Myocyte (in vitro differentiated cells): ENCODE results near the gene PLCB1. TPM values are rescaled to one million over a fixed set of nuclear protein-coding genes. Genes with fewer than 3 reads are reported as not detected.
A peak's percentile ranks its signal among the peaks of the same experiment; 100 is the strongest.
"Not testable (repeated sequence)": the region's sequence is repeated elsewhere in the genome, so short reads cannot be mapped to it uniquely, and the experiment has no call there.

Source experiments
- DNase-seq: peaks from one replicate; pipeline ENCODE4 v3.0.0-alpha.2; 2012; ENCODE audit warnings: low read depth
- total RNA-seq: library from RNA; depleted of rRNA; stranded (reverse); fragments of >200 nt; gene quantifications from 2 replicates; pipeline ENCODE4 v1.2.3, GENCODE V29; 2014

PLCB1 gene
- total RNA-seq, 1 donor from 2014 or later, result 0.29 TPM

- no peak for DNase-seq
Observed at GRCh38 chr20:8433291-8433690, 301.2 kb downstream of the PLCB1 start.

- DNase-seq, result no peak
Observed at GRCh38 chr20:8434326-8434876, 302.3 kb downstream of the PLCB1 start.

- no peak for DNase-seq
Observed at GRCh38 chr20:8435285-8436035, 303.4 kb downstream of the PLCB1 start.

- DNase-seq, result not testable (repeated sequence)
Observed at GRCh38 chr20:8436938-8437337, 304.9 kb downstream of the PLCB1 start.

GRCh38 chr20:8438748-8439147, 306.7 kb downstream of the PLCB1 start:
- no peak for DNase-seq

GRCh38 chr20:8443464-8444072, 311.5 kb downstream of the PLCB1 start:
- no peak for DNase-seq

- DNase-seq, result no peak
Observed at GRCh38 chr20:8447262-8448120, 315.4 kb downstream of the PLCB1 start.

GRCh38 chr20:8449123-8449522, 317.1 kb downstream of the PLCB1 start:
- DNase-seq, result no peak

GRCh38 chr20:8454137-8454712, 322.2 kb downstream of the PLCB1 start:
- DNase-seq, result no peak

GRCh38 chr20:8456765-8457164, 324.7 kb downstream of the PLCB1 start:
- DNase-seq, result no peak

- DNase-seq, result no peak
Observed at GRCh38 chr20:8457978-8458377, 325.9 kb downstream of the PLCB1 start.

- no peak for DNase-seq
Observed at GRCh38 chr20:8461186-8461585, 329.1 kb downstream of the PLCB1 start.

- no peak for DNase-seq
Observed at GRCh38 chr20:8464368-8464767, 332.3 kb downstream of the PLCB1 start.

GRCh38 chr20:8466781-8467180, 334.7 kb downstream of the PLCB1 start:
- not testable (repeated sequence) for DNase-seq

- no peak for DNase-seq
Observed at GRCh38 chr20:8470156-8470555, 338.1 kb downstream of the PLCB1 start.

- DNase-seq, result no peak
Observed at GRCh38 chr20:8471465-8471864, 339.4 kb downstream of the PLCB1 start.

GRCh38 chr20:8473459-8473858, 341.4 kb downstream of the PLCB1 start:
- DNase-seq, result peak; percentile 23

GRCh38 chr20:8474027-8474668, 342.1 kb downstream of the PLCB1 start:
- no peak for DNase-seq

GRCh38 chr20:8476021-8476420, 344.0 kb downstream of the PLCB1 start:
- DNase-seq, result no peak

GRCh38 chr20:8480597-8480996, 348.5 kb downstream of the PLCB1 start:
- no peak for DNase-seq

- no peak for DNase-seq
Observed at GRCh38 chr20:8487696-8488095, 355.6 kb downstream of the PLCB1 start.
